Right atrium auricular region (tissue), 2 donors: Measurements from ENCODE around the gene INCENP. TPM values are rescaled to one million over a fixed set of nuclear protein-coding genes. Genes with fewer than 3 reads are reported as not detected.
A peak's percentile ranks its signal among the peaks of the same experiment; 100 is the strongest.

Experiments used
- DNase-seq: peaks from one replicate; pipeline ENCODE4 v3.0.0-alpha.2; 2019; ENCODE audit warnings: low spot score
- H3K27ac ChIP-seq, 2 donors: fragments of 200-600 bp; sonication (generic); 1 replicate in 1 of 2; 2 replicates in 1 of 2; pipeline ENCODE4 v1.5.1; 2016 to 2019
- H3K27me3 ChIP-seq, 2 donors: fragments of 200-600 bp; sonication (generic); one replicate each; pipeline versions ENCODE4 v1.5.1 to v1.6.0; 2017 to 2019
- H3K36me3 ChIP-seq: fragments of 200-600 bp; sonication (generic); one replicate; pipeline ENCODE4 v1.5.1; 2016
- H3K4me1 ChIP-seq, 2 donors: fragments of 200-600 bp; sonication (generic); one replicate each; pipeline versions ENCODE4 v1.5.1 to v1.6.0; 2017 to 2019
- H3K4me3 ChIP-seq, 2 donors: fragments of 200-600 bp; sonication (generic); 1 replicate in 1 of 2; 2 replicates in 1 of 2; pipeline ENCODE4 v1.5.1; 2017 to 2019; ENCODE audit warnings: mild to moderate bottlenecking in 1 of 2, moderate library complexity in 1 of 2
- H3K9me3 ChIP-seq, 2 donors: fragments of 200-600 bp; sonication (generic); one replicate each; pipeline ENCODE4 v1.5.1; 2019
- total RNA-seq, 2 donors: library from RNA; depleted of rRNA; stranded (reverse); fragments of >200 nt; gene quantifications; one replicate each; pipeline ENCODE4 v1.1.0, GENCODE V29; 2016
- TF ChIP-seq, protein P1 (sequence below), 2 donors: fragments of 200-600 bp; sonication (generic); IDR thresholded peaks; one replicate each; pipeline ENCODE4 v1.5.1; 2019; ENCODE audit warnings: antibody characterized with exemption in 2 of 2

INCENP gene
- total RNA-seq, 2 donors from 2014 or later: 8.1 to 8.5 TPM

DNA sequence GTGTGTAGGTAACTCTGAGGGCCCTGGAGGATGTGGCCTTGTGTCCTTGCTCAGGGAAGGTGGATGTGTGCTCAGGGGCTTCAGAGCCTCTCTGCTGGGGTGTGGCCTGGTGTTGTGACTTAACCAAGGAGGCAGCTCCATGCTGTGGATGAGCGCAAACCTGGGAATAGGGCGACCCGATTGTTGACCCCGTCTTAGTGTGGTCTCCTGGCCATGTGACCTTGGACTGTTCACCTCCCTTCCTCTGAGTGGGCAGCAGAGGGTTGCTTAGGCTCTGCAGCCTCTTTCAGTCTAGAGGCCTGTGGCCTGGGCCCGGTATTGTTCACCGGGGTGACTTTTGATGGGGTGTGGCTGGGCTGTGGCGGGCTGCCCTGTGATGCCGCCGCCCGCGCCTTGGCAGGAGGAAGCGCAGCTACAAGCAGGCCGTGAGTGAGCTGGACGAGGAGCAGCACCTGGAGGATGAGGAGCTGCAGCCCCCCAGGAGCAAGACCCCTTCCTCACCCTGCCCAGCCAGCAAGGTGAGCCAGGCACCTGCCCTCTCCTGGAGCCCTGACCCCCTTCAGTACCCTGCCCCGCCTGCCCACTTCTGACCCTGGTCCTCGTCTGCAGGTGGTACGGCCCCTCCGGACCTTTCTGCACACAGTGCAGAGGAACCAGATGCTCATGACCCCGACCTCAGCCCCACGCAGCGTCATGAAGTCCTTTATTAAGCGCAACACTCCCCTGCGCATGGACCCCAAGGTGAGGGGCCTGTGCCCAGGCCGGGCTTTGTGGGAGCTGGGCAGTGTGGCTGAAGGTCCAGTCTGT is 16.7 kb downstream of the INCENP start:
- H3K4me3 ChIP-seq: no peak overlapping the region
- H3K36me3 ChIP-seq: peaks cover 26% of the 10 kb centered on the region
- DNase-seq: peak; percentile 56
- H3K4me1 ChIP-seq: peaks cover 0 to 15% of the 10 kb centered on the region in 2 donors
- TF ChIP-seq, protein P1, sequence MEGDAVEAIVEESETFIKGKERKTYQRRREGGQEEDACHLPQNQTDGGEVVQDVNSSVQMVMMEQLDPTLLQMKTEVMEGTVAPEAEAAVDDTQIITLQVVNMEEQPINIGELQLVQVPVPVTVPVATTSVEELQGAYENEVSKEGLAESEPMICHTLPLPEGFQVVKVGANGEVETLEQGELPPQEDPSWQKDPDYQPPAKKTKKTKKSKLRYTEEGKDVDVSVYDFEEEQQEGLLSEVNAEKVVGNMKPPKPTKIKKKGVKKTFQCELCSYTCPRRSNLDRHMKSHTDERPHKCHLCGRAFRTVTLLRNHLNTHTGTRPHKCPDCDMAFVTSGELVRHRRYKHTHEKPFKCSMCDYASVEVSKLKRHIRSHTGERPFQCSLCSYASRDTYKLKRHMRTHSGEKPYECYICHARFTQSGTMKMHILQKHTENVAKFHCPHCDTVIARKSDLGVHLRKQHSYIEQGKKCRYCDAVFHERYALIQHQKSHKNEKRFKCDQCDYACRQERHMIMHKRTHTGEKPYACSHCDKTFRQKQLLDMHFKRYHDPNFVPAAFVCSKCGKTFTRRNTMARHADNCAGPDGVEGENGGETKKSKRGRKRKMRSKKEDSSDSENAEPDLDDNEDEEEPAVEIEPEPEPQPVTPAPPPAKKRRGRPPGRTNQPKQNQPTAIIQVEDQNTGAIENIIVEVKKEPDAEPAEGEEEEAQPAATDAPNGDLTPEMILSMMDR (IDR thresholded peaks at IDR 0.05): no peak
- H3K9me3 ChIP-seq: no peaks in the 10 kb centered on the region
- no peak overlapping the region for H3K27ac ChIP-seq
- no peaks in the 10 kb centered on the region for H3K27me3 ChIP-seq

- Histone ChIP-seq H3K9me3 (no peaks in the 10 kb centered on the region), H3K27me3 (no peaks in the 10 kb centered on the region), H3K4me1 (peaks cover 0 to 15% of the 10 kb centered on the region in 2 donors), H3K4me3 (no peak overlapping the region), H3K27ac (no peak overlapping the region), H3K36me3 (peaks cover 26% of the 10 kb centered on the region)
- TF ChIP-seq, protein P1 (IDR thresholded peaks at IDR 0.05): no peak
- DNase-seq: peak; percentile 38
Measured at GRCh38 chr11:62141111-62142042, 17.6 kb downstream of the INCENP start.

GRCh38 chr11:62142043-62142375 is 18.2 kb downstream of the INCENP start:
- peak; percentile 23 for DNase-seq
- H3K9me3 ChIP-seq: no peaks in the 10 kb centered on the region
- peaks cover 0 to 15% of the 10 kb centered on the region in 2 donors for H3K4me1 ChIP-seq
- H3K36me3 ChIP-seq: peaks cover 31% of the 10 kb centered on the region
- H3K4me3 ChIP-seq: no peak overlapping the region
- no peak overlapping the region for H3K27ac ChIP-seq
- TF ChIP-seq, protein P1 (IDR thresholded peaks at IDR 0.05): no peak
- no peaks in the 10 kb centered on the region for H3K27me3 ChIP-seq

GRCh38 chr11:62142921-62143320 is 19.1 kb downstream of the INCENP start:
- DNase-seq: no peak
- Histone ChIP-seq H3K4me1 (peaks cover 0 to 15% of the 10 kb centered on the region in 2 donors), H3K27ac (peak overlapping the region in 1 of 2 donors; percentile 33), H3K9me3 (no peaks in the 10 kb centered on the region), H3K36me3 (peaks cover 31% of the 10 kb centered on the region), H3K4me3 (no peak overlapping the region), H3K27me3 (no peaks in the 10 kb centered on the region)
- TF ChIP-seq, protein P1 (IDR thresholded peaks at IDR 0.05): no peak

GRCh38 chr11:62143727-62144126 is 19.9 kb downstream of the INCENP start:
- Histone ChIP-seq H3K27ac (no peak overlapping the region), H3K9me3 (no peaks in the 10 kb centered on the region), H3K27me3 (no peaks in the 10 kb centered on the region), H3K4me3 (no peak overlapping the region), H3K4me1 (peaks cover 0 to 15% of the 10 kb centered on the region in 2 donors), H3K36me3 (peaks cover 36% of the 10 kb centered on the region)
- TF ChIP-seq, protein P1 (IDR thresholded peaks at IDR 0.05): no peak
- peak; percentile 30 for DNase-seq
